ENCODE data around the gene PRKCE.

PRKCE gene

DNA sequence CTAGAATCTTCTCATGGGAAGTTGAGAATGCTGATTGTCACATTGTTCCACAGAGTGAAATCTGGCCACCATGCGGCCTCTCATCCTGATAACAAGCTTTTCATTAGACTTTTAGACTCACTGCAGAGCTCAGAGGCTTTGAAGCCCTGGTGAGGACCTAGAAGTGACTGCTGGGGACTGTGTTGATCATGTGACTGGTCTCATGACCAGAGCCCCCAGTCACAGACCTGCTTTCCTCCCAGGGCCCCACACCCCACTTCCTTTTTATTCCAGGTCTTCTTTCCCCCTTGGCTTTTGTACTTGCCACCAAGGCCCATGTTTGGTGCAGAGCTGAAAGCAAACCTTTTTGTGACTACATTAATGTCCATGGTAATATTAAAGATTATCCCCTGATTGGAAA lies 45.2 kb downstream of the PRKCE start:
- Histone ChIP-seq H3K9ac (ENCODE audit: low read depth in 1 of 2, low read length in 2 of 2) (no peak overlapping the region), H3K9me3 (ENCODE audit: control insufficient read depth in 1 of 2, low read length in 2 of 2) (no peaks in the 10 kb centered on the region), H3K36me3 (ENCODE audit: control insufficient read depth in 1 of 2, insufficient read depth in 2 of 2, low read length in 2 of 2) (no peaks in the 10 kb centered on the region), H3K4me3 (ENCODE audit: low read depth in 1 of 2, low read length in 2 of 2) (no peak overlapping the region), H3K4me1 (ENCODE audit: control insufficient read depth in 1 of 2, insufficient read depth in 2 of 2, low read length in 2 of 2) (peaks cover under 1 to 4% of the 10 kb centered on the region in 2 donors), H3K27ac (ENCODE audit: low read depth, low read length) (no peak overlapping the region), H3K27me3 (ENCODE audit: control insufficient read depth in 1 of 2, insufficient read depth in 2 of 2, low read length in 2 of 2) (no peaks in the 10 kb centered on the region)

GRCh38 chr2:45697190-45697589 lies 45.7 kb downstream of the PRKCE start:
- H3K9me3 ChIP-seq (ENCODE audit: control insufficient read depth in 1 of 2, low read length in 2 of 2) = no peaks in the 10 kb centered on the region

GRCh38 chr2:45698554-45698953 lies 47.1 kb downstream of the PRKCE start:
- H3K27ac ChIP-seq (ENCODE audit: low read depth, low read length) = no peak overlapping the region
- H3K9ac ChIP-seq (ENCODE audit: low read depth in 1 of 2, low read length in 2 of 2) = no peak overlapping the region
- no peaks in the 10 kb centered on the region for H3K4me1 ChIP-seq (ENCODE audit: control insufficient read depth in 1 of 2, insufficient read depth in 2 of 2, low read length in 2 of 2)
- no peak overlapping the region for H3K4me3 ChIP-seq (ENCODE audit: low read depth in 1 of 2, low read length in 2 of 2)
- H3K36me3 ChIP-seq (ENCODE audit: control insufficient read depth in 1 of 2, insufficient read depth in 2 of 2, low read length in 2 of 2) = no peaks in the 10 kb centered on the region
- no peaks in the 10 kb centered on the region for H3K27me3 ChIP-seq (ENCODE audit: control insufficient read depth in 1 of 2, insufficient read depth in 2 of 2, low read length in 2 of 2)
- no peaks in the 10 kb centered on the region for H3K9me3 ChIP-seq (ENCODE audit: control insufficient read depth in 1 of 2, low read length in 2 of 2)

More at GRCh38 chr2:45697190-45697589, 45.7 kb downstream of the PRKCE start:
- Histone ChIP-seq H3K27ac (ENCODE audit: low read depth, low read length) (no peak overlapping the region), H3K4me3 (ENCODE audit: low read depth in 1 of 2, low read length in 2 of 2) (no peak overlapping the region), H3K4me1 (ENCODE audit: control insufficient read depth in 1 of 2, insufficient read depth in 2 of 2, low read length in 2 of 2) (no peaks in the 10 kb centered on the region), H3K36me3 (ENCODE audit: control insufficient read depth in 1 of 2, insufficient read depth in 2 of 2, low read length in 2 of 2) (no peaks in the 10 kb centered on the region), H3K9ac (ENCODE audit: low read depth in 1 of 2, low read length in 2 of 2) (no peak overlapping the region), H3K27me3 (ENCODE audit: control insufficient read depth in 1 of 2, insufficient read depth in 2 of 2, low read length in 2 of 2) (no peaks in the 10 kb centered on the region)

- Histone ChIP-seq H3K27me3 (ENCODE audit: control insufficient read depth in 1 of 2, insufficient read depth in 2 of 2, low read length in 2 of 2) (no peaks in the 10 kb centered on the region), H3K36me3 (ENCODE audit: control insufficient read depth in 1 of 2, insufficient read depth in 2 of 2, low read length in 2 of 2) (no peaks in the 10 kb centered on the region), H3K9ac (ENCODE audit: low read depth in 1 of 2, low read length in 2 of 2) (no peak overlapping the region), H3K9me3 (ENCODE audit: control insufficient read depth in 1 of 2, low read length in 2 of 2) (no peaks in the 10 kb centered on the region), H3K4me1 (ENCODE audit: control insufficient read depth in 1 of 2, insufficient read depth in 2 of 2, low read length in 2 of 2) (no peaks in the 10 kb centered on the region), H3K27ac (ENCODE audit: low read depth, low read length) (no peak overlapping the region), H3K4me3 (ENCODE audit: low read depth in 1 of 2, low read length in 2 of 2) (no peak overlapping the region)
Observed at GRCh38 chr2:45699032-45699658, 47.7 kb downstream of the PRKCE start.

GRCh38 chr2:45700407-45701013 lies 49.0 kb downstream of the PRKCE start:
- no peaks in the 10 kb centered on the region for H3K9me3 ChIP-seq (ENCODE audit: control insufficient read depth in 1 of 2, low read length in 2 of 2)
- H3K4me3 ChIP-seq (ENCODE audit: low read depth in 1 of 2, low read length in 2 of 2) = no peak overlapping the region
- no peak overlapping the region for H3K9ac ChIP-seq (ENCODE audit: low read depth in 1 of 2, low read length in 2 of 2)
- H3K27me3 ChIP-seq (ENCODE audit: control insufficient read depth in 1 of 2, insufficient read depth in 2 of 2, low read length in 2 of 2) = no peaks in the 10 kb centered on the region
- no peaks in the 10 kb centered on the region for H3K4me1 ChIP-seq (ENCODE audit: control insufficient read depth in 1 of 2, insufficient read depth in 2 of 2, low read length in 2 of 2)
- no peak overlapping the region for H3K27ac ChIP-seq (ENCODE audit: low read depth, low read length)
- no peaks in the 10 kb centered on the region for H3K36me3 ChIP-seq (ENCODE audit: control insufficient read depth in 1 of 2, insufficient read depth in 2 of 2, low read length in 2 of 2)

DNA sequence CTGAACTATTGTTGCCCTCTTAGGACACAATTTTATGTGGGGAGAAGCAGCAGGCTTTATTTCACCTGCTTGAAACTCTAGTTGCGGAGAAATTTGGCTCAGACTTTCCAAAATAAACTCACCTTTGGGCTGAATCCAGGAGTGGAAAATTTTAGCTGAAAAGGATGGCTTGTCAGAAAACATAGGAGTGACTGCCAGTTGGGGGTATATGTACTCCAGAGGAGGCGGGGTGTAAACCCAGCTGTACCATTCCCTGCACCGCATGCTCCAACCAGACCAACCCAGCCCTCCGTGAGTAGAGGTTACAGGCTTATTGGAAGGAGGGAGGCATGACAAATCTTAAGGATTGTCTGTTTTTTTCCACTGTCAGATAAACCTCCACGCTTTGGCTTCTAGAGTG lies 53.8 kb downstream of the PRKCE start:
- Histone ChIP-seq H3K9me3 (ENCODE audit: control insufficient read depth in 1 of 2, low read length in 2 of 2) (no peaks in the 10 kb centered on the region), H3K4me3 (ENCODE audit: low read depth in 1 of 2, low read length in 2 of 2) (no peak overlapping the region), H3K36me3 (ENCODE audit: control insufficient read depth in 1 of 2, insufficient read depth in 2 of 2, low read length in 2 of 2) (peaks cover 0 to 4% of the 10 kb centered on the region in 2 donors), H3K4me1 (ENCODE audit: control insufficient read depth in 1 of 2, insufficient read depth in 2 of 2, low read length in 2 of 2) (no peaks in the 10 kb centered on the region), H3K9ac (ENCODE audit: low read depth in 1 of 2, low read length in 2 of 2) (no peak overlapping the region), H3K27ac (ENCODE audit: low read depth, low read length) (no peak overlapping the region), H3K27me3 (ENCODE audit: control insufficient read depth in 1 of 2, insufficient read depth in 2 of 2, low read length in 2 of 2) (no peaks in the 10 kb centered on the region)

GRCh38 chr2:45706033-45706432 lies 54.6 kb downstream of the PRKCE start:
- no peak overlapping the region for H3K4me3 ChIP-seq (ENCODE audit: low read depth in 1 of 2, low read length in 2 of 2)
- no peaks in the 10 kb centered on the region for H3K9me3 ChIP-seq (ENCODE audit: control insufficient read depth in 1 of 2, low read length in 2 of 2)
- no peaks in the 10 kb centered on the region for H3K4me1 ChIP-seq (ENCODE audit: control insufficient read depth in 1 of 2, insufficient read depth in 2 of 2, low read length in 2 of 2)
- no peak overlapping the region for H3K9ac ChIP-seq (ENCODE audit: low read depth in 1 of 2, low read length in 2 of 2)
- no peak overlapping the region for H3K27ac ChIP-seq (ENCODE audit: low read depth, low read length)
- no peaks in the 10 kb centered on the region for H3K27me3 ChIP-seq (ENCODE audit: control insufficient read depth in 1 of 2, insufficient read depth in 2 of 2, low read length in 2 of 2)
- peaks cover 0 to 4% of the 10 kb centered on the region in 2 donors for H3K36me3 ChIP-seq (ENCODE audit: control insufficient read depth in 1 of 2, insufficient read depth in 2 of 2, low read length in 2 of 2)

DNA sequence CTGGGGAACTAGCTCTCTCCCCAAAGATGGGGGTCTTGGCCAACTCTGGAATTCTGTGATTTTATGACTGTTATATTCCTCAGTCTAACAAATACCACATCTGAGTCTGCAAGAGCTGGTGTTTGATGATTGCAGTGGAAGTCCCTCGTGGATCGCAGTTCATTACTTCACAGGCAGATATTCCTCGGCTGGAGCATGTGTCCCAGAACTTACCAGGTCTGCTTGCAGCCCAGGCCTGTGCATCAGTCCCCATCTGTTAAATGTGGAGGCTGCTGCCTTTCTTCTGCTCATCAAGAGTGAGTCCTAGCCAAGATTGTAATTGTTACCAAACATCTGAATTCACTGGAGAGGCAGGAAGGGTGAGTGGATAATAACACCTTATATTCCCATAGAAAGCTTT lies 55.5 kb downstream of the PRKCE start:
- Histone ChIP-seq H3K4me3 (ENCODE audit: low read depth in 1 of 2, low read length in 2 of 2) (no peak overlapping the region), H3K9me3 (ENCODE audit: control insufficient read depth in 1 of 2, low read length in 2 of 2) (no peaks in the 10 kb centered on the region), H3K4me1 (ENCODE audit: control insufficient read depth in 1 of 2, insufficient read depth in 2 of 2, low read length in 2 of 2) (no peaks in the 10 kb centered on the region), H3K27me3 (ENCODE audit: control insufficient read depth in 1 of 2, insufficient read depth in 2 of 2, low read length in 2 of 2) (no peaks in the 10 kb centered on the region), H3K36me3 (ENCODE audit: control insufficient read depth in 1 of 2, insufficient read depth in 2 of 2, low read length in 2 of 2) (peaks cover 0 to 4% of the 10 kb centered on the region in 2 donors), H3K9ac (ENCODE audit: low read depth in 1 of 2, low read length in 2 of 2) (no peak overlapping the region), H3K27ac (ENCODE audit: low read depth, low read length) (no peak overlapping the region)

- H3K27me3 ChIP-seq (ENCODE audit: control insufficient read depth in 1 of 2, insufficient read depth in 2 of 2, low read length in 2 of 2) = no peaks in the 10 kb centered on the region
- no peak overlapping the region for H3K4me3 ChIP-seq (ENCODE audit: low read depth in 1 of 2, low read length in 2 of 2)
- no peak overlapping the region for H3K27ac ChIP-seq (ENCODE audit: low read depth, low read length)
- peaks cover 0 to 4% of the 10 kb centered on the region in 2 donors for H3K36me3 ChIP-seq (ENCODE audit: control insufficient read depth in 1 of 2, insufficient read depth in 2 of 2, low read length in 2 of 2)
- no peaks in the 10 kb centered on the region for H3K9me3 ChIP-seq (ENCODE audit: control insufficient read depth in 1 of 2, low read length in 2 of 2)
- no peak overlapping the region for H3K9ac ChIP-seq (ENCODE audit: low read depth in 1 of 2, low read length in 2 of 2)
- no peaks in the 10 kb centered on the region for H3K4me1 ChIP-seq (ENCODE audit: control insufficient read depth in 1 of 2, insufficient read depth in 2 of 2, low read length in 2 of 2)
Observed at GRCh38 chr2:45707661-45708060, 56.2 kb downstream of the PRKCE start.

- Histone ChIP-seq H3K9ac (ENCODE audit: low read depth in 1 of 2, low read length in 2 of 2) (no peak overlapping the region), H3K4me1 (ENCODE audit: control insufficient read depth in 1 of 2, insufficient read depth in 2 of 2, low read length in 2 of 2) (no peaks in the 10 kb centered on the region), H3K9me3 (ENCODE audit: control insufficient read depth in 1 of 2, low read length in 2 of 2) (no peaks in the 10 kb centered on the region), H3K36me3 (ENCODE audit: control insufficient read depth in 1 of 2, insufficient read depth in 2 of 2, low read length in 2 of 2) (peaks cover 0 to 4% of the 10 kb centered on the region in 2 donors), H3K27ac (ENCODE audit: low read depth, low read length) (no peak overlapping the region), H3K27me3 (ENCODE audit: control insufficient read depth in 1 of 2, insufficient read depth in 2 of 2, low read length in 2 of 2) (no peaks in the 10 kb centered on the region), H3K4me3 (ENCODE audit: low read depth in 1 of 2, low read length in 2 of 2) (no peak overlapping the region)
Observed at GRCh38 chr2:45708501-45708900, 57.0 kb downstream of the PRKCE start.
